Astrocyte (in vitro differentiated cells and primary cell): ENCODE results near the gene MLPH. TPM values are rescaled to one million over a fixed set of nuclear protein-coding genes. Genes with fewer than 3 reads are reported as not detected.

Source experiments
- DNase-seq: peaks from one replicate; pipeline ENCODE4 v3.0.0-alpha.2; 2010; ENCODE audit warnings: low read depth
- FAIRE-seq: peaks from 2 replicates; lab custom pipeline; 2011; peaks lifted over from hg19 to GRCh38; lab: Jason Lieb, UNC
- H2AFZ ChIP-seq: 2 replicates; pipeline ENCODE4 v1.6.0; 2012; ENCODE audit warnings: low read depth, low read length, inconsistent platforms
- H3K27ac ChIP-seq: 2 replicates; pipeline ENCODE4 v1.5.1; 2011; ENCODE audit warnings: low read depth, low read length, inconsistent platforms
- H3K27me3 ChIP-seq: 2 replicates; pipeline ENCODE4 v1.6.0; 2011; ENCODE audit warnings: low read length, inconsistent platforms; ENCODE audit not compliant: insufficient read depth
- H3K36me3 ChIP-seq: 2 replicates; pipeline ENCODE4 v1.5.1; 2011; ENCODE audit warnings: low read length, inconsistent platforms; ENCODE audit not compliant: insufficient read depth
- H3K4me1 ChIP-seq: 2 replicates; pipeline ENCODE4 v1.5.1; 2011; ENCODE audit warnings: low read length, inconsistent platforms; ENCODE audit not compliant: insufficient read depth
- H3K4me2 ChIP-seq: 2 replicates; pipeline ENCODE4 v1.6.0; 2012; ENCODE audit warnings: low read length, inconsistent platforms
- H3K4me3 ChIP-seq: 2 replicates; pipeline ENCODE4 v1.5.1; 2011; ENCODE audit warnings: low read depth, mild to moderate bottlenecking, low read length, inconsistent platforms; ENCODE audit not compliant: insufficient read depth
- H3K79me2 ChIP-seq: 2 replicates; pipeline ENCODE4 v1.6.0; 2012; ENCODE audit warnings: mild to moderate bottlenecking, low read length, inconsistent platforms; ENCODE audit not compliant: insufficient read depth
- H3K9ac ChIP-seq: 2 replicates; pipeline ENCODE4 v1.6.0; 2012; ENCODE audit warnings: mild to moderate bottlenecking, low read length, inconsistent platforms
- H3K9me3 ChIP-seq: 2 replicates; pipeline ENCODE4 v1.5.1; 2012; ENCODE audit warnings: low read depth, mild to moderate bottlenecking, low read length, inconsistent platforms; ENCODE audit not compliant: insufficient read depth
- H4K20me1 ChIP-seq: 2 replicates; pipeline ENCODE4 v1.6.0; 2012; ENCODE audit warnings: low read length, inconsistent platforms; ENCODE audit not compliant: insufficient read depth
- H3K27ac Mint-ChIP-seq: one replicate; pipeline ENCODE4 v1.8.0; 2021; ENCODE audit warnings: mild to moderate bottlenecking, mixed read lengths; ENCODE audit not compliant: unreplicated experiment
- H3K27me3 Mint-ChIP-seq: one replicate; pipeline ENCODE4 v1.8.0; 2021; ENCODE audit warnings: low read depth, mixed read lengths; ENCODE audit not compliant: unreplicated experiment
- H3K36me3 Mint-ChIP-seq: one replicate; pipeline ENCODE4 v1.8.0; 2021; ENCODE audit warnings: low read depth, mixed read lengths; ENCODE audit not compliant: unreplicated experiment
- H3K4me1 Mint-ChIP-seq: one replicate; pipeline ENCODE4 v1.8.0; 2021; ENCODE audit warnings: low read depth, mixed read lengths; ENCODE audit not compliant: unreplicated experiment
- H3K4me3 Mint-ChIP-seq: one replicate; pipeline ENCODE4 v1.8.0; 2021; ENCODE audit warnings: mild to moderate bottlenecking, moderate library complexity, mixed read lengths; ENCODE audit not compliant: unreplicated experiment
- H3K9me3 Mint-ChIP-seq: one replicate; pipeline ENCODE4 v1.8.0; 2021; ENCODE audit warnings: mild to moderate bottlenecking, mixed read lengths; ENCODE audit not compliant: unreplicated experiment
- EZH2 ChIP-seq: IDR thresholded peaks from 2 replicates; pipeline ENCODE4 v1.6.1; 2012; ENCODE audit warnings: mild to moderate bottlenecking, low read length, inconsistent platforms; ENCODE audit not compliant: insufficient read depth
- total RNA-seq: library from RNA; stranded (reverse); gene quantifications from 2 replicates; pipeline ENCODE4 v1.2.1, GENCODE V29; 2021
- TF ChIP-seq, protein P1 (sequence below): IDR thresholded peaks from 2 replicates; pipeline ENCODE4 v1.5.1; 2011; ENCODE audit warnings: low read depth, mild to moderate bottlenecking, inconsistent platforms, low read length, moderate library complexity; ENCODE audit not compliant: insufficient read depth

MLPH gene
- total RNA-seq, 1 donor from 2014 or later: 14.2 TPM

DNA sequence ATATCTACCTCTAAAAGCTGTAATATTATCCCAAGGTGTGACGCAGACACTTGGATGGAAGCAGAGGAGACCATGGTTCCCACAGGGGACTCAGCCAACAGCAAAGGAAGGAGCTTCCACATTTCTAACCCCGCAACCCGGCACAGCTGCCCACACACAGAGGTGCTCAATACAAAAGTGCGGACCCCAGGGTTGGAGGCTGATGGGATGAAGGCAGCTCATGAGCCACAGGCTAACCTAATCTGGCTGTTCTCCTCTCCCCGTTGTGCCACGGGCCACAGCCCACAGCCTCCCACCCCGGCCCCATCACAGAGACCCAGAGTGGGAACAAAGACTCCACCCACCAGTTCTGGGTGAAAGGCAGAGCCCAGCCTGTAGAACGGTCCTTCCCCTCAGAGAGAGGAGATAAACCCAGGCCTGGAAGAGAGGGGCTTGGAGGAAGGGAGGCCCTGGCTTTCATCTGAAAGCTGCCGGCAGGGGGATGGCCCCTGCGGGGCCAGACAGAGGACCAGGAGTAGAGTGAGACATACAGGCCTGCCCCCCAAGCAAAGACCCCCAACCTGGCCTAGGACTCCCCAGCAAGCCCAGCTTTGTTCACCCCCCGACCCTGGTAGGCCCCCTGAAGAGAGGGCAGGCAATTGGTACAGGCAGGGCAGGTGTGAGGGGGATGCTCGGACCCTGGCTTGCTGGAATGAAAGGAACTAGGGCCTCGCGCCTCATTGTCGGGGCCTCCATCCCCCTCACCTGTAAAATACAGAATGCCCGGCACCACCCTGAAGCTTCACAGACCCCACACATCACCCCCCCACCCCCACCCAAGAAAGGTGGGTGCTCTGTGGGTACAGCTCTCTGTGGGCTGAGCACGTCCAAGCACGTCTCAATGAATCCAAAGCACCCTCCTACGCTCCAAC is 96.6 kb downstream of the MLPH start:
- Histone ChIP-seq H3K4me2 (no peak overlapping the region), H3K36me3 (no peaks in the 10 kb centered on the region), H3K4me1 (peaks cover 6% of the 10 kb centered on the region), H3K9me3 (no peaks in the 10 kb centered on the region), H2AFZ (no peak overlapping the region), H3K9ac (no peak overlapping the region), H3K79me2 (no peaks in the 10 kb centered on the region), H3K4me3 (no peak overlapping the region), H4K20me1 (no peaks in the 10 kb centered on the region), H3K27me3 (peaks cover 6% of the 10 kb centered on the region), H3K27ac (no peak overlapping the region)
- no peak overlapping the region for H3K27ac Mint-ChIP-seq
- H3K36me3 Mint-ChIP-seq: no peaks in the 10 kb centered on the region
- no peak overlapping the region for H3K4me3 Mint-ChIP-seq
- H3K4me1 Mint-ChIP-seq: no peaks in the 10 kb centered on the region
- TF ChIP-seq, protein P1, sequence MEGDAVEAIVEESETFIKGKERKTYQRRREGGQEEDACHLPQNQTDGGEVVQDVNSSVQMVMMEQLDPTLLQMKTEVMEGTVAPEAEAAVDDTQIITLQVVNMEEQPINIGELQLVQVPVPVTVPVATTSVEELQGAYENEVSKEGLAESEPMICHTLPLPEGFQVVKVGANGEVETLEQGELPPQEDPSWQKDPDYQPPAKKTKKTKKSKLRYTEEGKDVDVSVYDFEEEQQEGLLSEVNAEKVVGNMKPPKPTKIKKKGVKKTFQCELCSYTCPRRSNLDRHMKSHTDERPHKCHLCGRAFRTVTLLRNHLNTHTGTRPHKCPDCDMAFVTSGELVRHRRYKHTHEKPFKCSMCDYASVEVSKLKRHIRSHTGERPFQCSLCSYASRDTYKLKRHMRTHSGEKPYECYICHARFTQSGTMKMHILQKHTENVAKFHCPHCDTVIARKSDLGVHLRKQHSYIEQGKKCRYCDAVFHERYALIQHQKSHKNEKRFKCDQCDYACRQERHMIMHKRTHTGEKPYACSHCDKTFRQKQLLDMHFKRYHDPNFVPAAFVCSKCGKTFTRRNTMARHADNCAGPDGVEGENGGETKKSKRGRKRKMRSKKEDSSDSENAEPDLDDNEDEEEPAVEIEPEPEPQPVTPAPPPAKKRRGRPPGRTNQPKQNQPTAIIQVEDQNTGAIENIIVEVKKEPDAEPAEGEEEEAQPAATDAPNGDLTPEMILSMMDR: no peak
- TF ChIP-seq EZH2: no peak
- FAIRE-seq: no peak
- H3K9me3 Mint-ChIP-seq: peaks cover 9% of the 10 kb centered on the region
- peaks cover 12% of the 10 kb centered on the region for H3K27me3 Mint-ChIP-seq
- no peak for DNase-seq

DNA sequence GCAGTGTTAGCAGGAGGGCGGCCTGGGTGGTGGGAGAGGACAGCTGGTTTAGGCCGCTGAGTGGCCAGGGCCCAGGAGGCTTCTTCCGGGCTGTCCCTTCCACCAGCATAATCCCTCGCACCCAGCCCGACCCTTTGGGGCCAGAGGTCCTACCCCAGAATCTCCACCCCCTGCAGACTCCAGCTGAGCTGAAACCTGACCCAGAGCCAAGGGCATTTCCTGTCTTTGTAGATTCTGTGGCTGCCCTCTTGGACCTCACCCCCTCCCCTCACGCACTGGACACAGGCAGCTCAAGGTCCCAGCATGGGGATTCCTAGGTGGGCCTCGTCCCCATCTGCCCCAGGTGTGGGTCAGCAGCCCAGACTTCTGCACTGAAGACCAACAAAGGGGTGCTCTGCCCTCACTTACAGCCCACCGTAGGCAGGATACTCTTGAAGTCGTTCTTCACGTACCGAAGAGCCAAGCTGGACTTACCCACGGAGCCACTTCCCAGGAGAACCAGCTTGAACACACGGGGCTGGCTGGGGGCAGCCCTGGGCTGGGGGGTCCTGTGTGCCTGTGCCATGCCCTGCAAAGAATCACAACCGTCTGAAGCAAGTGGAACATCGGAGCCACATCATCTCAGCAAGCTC is 98.7 kb downstream of the MLPH start:
- Histone ChIP-seq H3K4me2 (no peak overlapping the region), H3K9me3 (no peaks in the 10 kb centered on the region), H3K36me3 (no peaks in the 10 kb centered on the region), H3K27ac (no peak overlapping the region), H3K4me1 (peaks cover 14% of the 10 kb centered on the region), H3K79me2 (no peaks in the 10 kb centered on the region), H2AFZ (no peak overlapping the region), H3K4me3 (no peak overlapping the region), H3K27me3 (no peaks in the 10 kb centered on the region), H4K20me1 (no peaks in the 10 kb centered on the region), H3K9ac (no peak overlapping the region)
- TF ChIP-seq, protein P1: no peak
- TF ChIP-seq EZH2: no peak
- Mint-ChIP-seq H3K9me3 (peaks cover 9% of the 10 kb centered on the region), H3K27me3 (peaks cover 5% of the 10 kb centered on the region), H3K4me3 (no peak overlapping the region), H3K36me3 (no peaks in the 10 kb centered on the region), H3K27ac (no peak overlapping the region), H3K4me1 (peaks cover 4% of the 10 kb centered on the region)
- DNase-seq (no peak), FAIRE-seq (no peak)
